Activated naive CD4-positive, alpha-beta T cell treated with anti-CD3 and anti-CD28 coated beads, Interleukin-2, amount 10 ng/mL, durations not matched to agents 7 days and 5 days (primary cell): ENCODE results near the gene AUTS2.

Experiments used
- CTCF ChIA-PET: fragments of 350-600 bp; sonication (Branson Sonifier 250); formaldehyde crosslinking; loops from one replicate; lab custom pipeline; 2021; ENCODE audit warnings: antibody characterized with exemption; lab: Charles Lee
- DNase-seq: peaks from one replicate; pipeline ENCODE4 v3.0.0-alpha.2; 2020
- H3K27ac Mint-ChIP-seq: one replicate; pipeline ENCODE4 v1.8.0; 2021; ENCODE audit warnings: mild to moderate bottlenecking, moderate library complexity, mixed read lengths
- H3K27me3 Mint-ChIP-seq: one replicate; pipeline ENCODE4 v1.8.0; 2021; ENCODE audit warnings: mild to moderate bottlenecking, mixed read lengths
- H3K36me3 Mint-ChIP-seq: one replicate; pipeline ENCODE4 v1.8.0; 2021; ENCODE audit warnings: mixed read lengths
- H3K4me1 Mint-ChIP-seq: one replicate; pipeline ENCODE4 v1.8.0; 2021; ENCODE audit warnings: mixed read lengths
- H3K4me3 Mint-ChIP-seq: one replicate; pipeline ENCODE4 v1.8.0; 2021; ENCODE audit warnings: mild to moderate bottlenecking, moderate library complexity, mixed read lengths
- H3K9me3 Mint-ChIP-seq: one replicate; pipeline ENCODE4 v1.8.0; 2021; ENCODE audit warnings: mixed read lengths

Gene AUTS2

GRCh38 chr7:69927461-69927860 is 329.2 kb downstream of the AUTS2 start:
- Mint-ChIP-seq H3K36me3 (no peaks in the 10 kb centered on the region), H3K9me3 (no peaks in the 10 kb centered on the region), H3K4me1 (no peaks in the 10 kb centered on the region), H3K27me3 (no peaks in the 10 kb centered on the region), H3K4me3 (no peak overlapping the region), H3K27ac (no peak overlapping the region)
- no peak for DNase-seq
- CTCF ChIA-PET: no interaction called here

GRCh38 chr7:69928621-69929020 is 330.3 kb downstream of the AUTS2 start:
- H3K4me3 Mint-ChIP-seq: no peak overlapping the region
- no peak overlapping the region for H3K27ac Mint-ChIP-seq
- DNase-seq: no peak
- H3K9me3 Mint-ChIP-seq: no peaks in the 10 kb centered on the region
- CTCF ChIA-PET: no interaction called here
- H3K27me3 Mint-ChIP-seq: no peaks in the 10 kb centered on the region
- H3K36me3 Mint-ChIP-seq: no peaks in the 10 kb centered on the region
- no peaks in the 10 kb centered on the region for H3K4me1 Mint-ChIP-seq

- DNase-seq: no peak
- Mint-ChIP-seq H3K36me3 (no peaks in the 10 kb centered on the region), H3K27ac (no peak overlapping the region), H3K4me1 (no peaks in the 10 kb centered on the region), H3K4me3 (no peak overlapping the region), H3K27me3 (no peaks in the 10 kb centered on the region), H3K9me3 (no peaks in the 10 kb centered on the region)
- CTCF ChIA-PET: no interaction called here
Observed at GRCh38 chr7:69929622-69930021, 331.3 kb downstream of the AUTS2 start.

- CTCF ChIA-PET: no interaction called here
Observed at GRCh38 chr7:69932034-69932628, 333.9 kb downstream of the AUTS2 start.

GRCh38 chr7:69934144-69934903 is 336.0 kb downstream of the AUTS2 start:
- H3K4me3 Mint-ChIP-seq: no peak overlapping the region
- no peaks in the 10 kb centered on the region for H3K4me1 Mint-ChIP-seq
- H3K36me3 Mint-ChIP-seq: no peaks in the 10 kb centered on the region
- CTCF ChIA-PET: no interaction called here
- no peaks in the 10 kb centered on the region for H3K27me3 Mint-ChIP-seq
- peaks cover 2% of the 10 kb centered on the region for H3K9me3 Mint-ChIP-seq
- no peak for DNase-seq
- no peak overlapping the region for H3K27ac Mint-ChIP-seq

More at GRCh38 chr7:69932034-69932628, 333.9 kb downstream of the AUTS2 start:
- no peaks in the 10 kb centered on the region for H3K4me1 Mint-ChIP-seq
- H3K4me3 Mint-ChIP-seq: no peak overlapping the region
- H3K27me3 Mint-ChIP-seq: no peaks in the 10 kb centered on the region
- H3K27ac Mint-ChIP-seq: no peak overlapping the region
- H3K9me3 Mint-ChIP-seq: peaks cover 2% of the 10 kb centered on the region
- H3K36me3 Mint-ChIP-seq: no peaks in the 10 kb centered on the region
- DNase-seq: no peak

- H3K27ac Mint-ChIP-seq: no peak overlapping the region
- H3K36me3 Mint-ChIP-seq: no peaks in the 10 kb centered on the region
- DNase-seq: no peak
- H3K9me3 Mint-ChIP-seq: peaks cover 2% of the 10 kb centered on the region
- CTCF ChIA-PET: no interaction called here
- no peaks in the 10 kb centered on the region for H3K27me3 Mint-ChIP-seq
- H3K4me1 Mint-ChIP-seq: no peaks in the 10 kb centered on the region
- no peak overlapping the region for H3K4me3 Mint-ChIP-seq
Observed at GRCh38 chr7:69935107-69935506, 336.8 kb downstream of the AUTS2 start.

GRCh38 chr7:69937097-69937496 is 338.8 kb downstream of the AUTS2 start:
- H3K27ac Mint-ChIP-seq: no peak overlapping the region
- no peak for DNase-seq
- CTCF ChIA-PET: no interaction called here
- peaks cover 2% of the 10 kb centered on the region for H3K9me3 Mint-ChIP-seq
- peaks cover 2% of the 10 kb centered on the region for H3K4me1 Mint-ChIP-seq
- no peak overlapping the region for H3K4me3 Mint-ChIP-seq
- H3K27me3 Mint-ChIP-seq: no peaks in the 10 kb centered on the region
- H3K36me3 Mint-ChIP-seq: no peaks in the 10 kb centered on the region

- H3K36me3 Mint-ChIP-seq: no peaks in the 10 kb centered on the region
- CTCF ChIA-PET: no interaction called here
- no peak overlapping the region for H3K27ac Mint-ChIP-seq
- no peak overlapping the region for H3K4me3 Mint-ChIP-seq
- peaks cover 2% of the 10 kb centered on the region for H3K4me1 Mint-ChIP-seq
- no peak for DNase-seq
- no peaks in the 10 kb centered on the region for H3K27me3 Mint-ChIP-seq
- H3K9me3 Mint-ChIP-seq: peaks cover 2% of the 10 kb centered on the region
Observed at GRCh38 chr7:69939317-69939716, 341.0 kb downstream of the AUTS2 start.

GRCh38 chr7:69941077-69941651 is 342.9 kb downstream of the AUTS2 start:
- H3K9me3 Mint-ChIP-seq: no peaks in the 10 kb centered on the region
- H3K36me3 Mint-ChIP-seq: no peaks in the 10 kb centered on the region
- no peak for DNase-seq
- CTCF ChIA-PET: no interaction called here
- H3K4me1 Mint-ChIP-seq: peaks cover 2% of the 10 kb centered on the region
- no peak overlapping the region for H3K27ac Mint-ChIP-seq
- no peaks in the 10 kb centered on the region for H3K27me3 Mint-ChIP-seq
- H3K4me3 Mint-ChIP-seq: no peak overlapping the region

- CTCF ChIA-PET: no interaction called here
- H3K4me3 Mint-ChIP-seq: no peak overlapping the region
- H3K4me1 Mint-ChIP-seq: peaks cover 2% of the 10 kb centered on the region
- no peak for DNase-seq
- no peaks in the 10 kb centered on the region for H3K27me3 Mint-ChIP-seq
- H3K36me3 Mint-ChIP-seq: no peaks in the 10 kb centered on the region
- no peaks in the 10 kb centered on the region for H3K9me3 Mint-ChIP-seq
- no peak overlapping the region for H3K27ac Mint-ChIP-seq
Observed at GRCh38 chr7:69942573-69942972, 344.3 kb downstream of the AUTS2 start.

- Mint-ChIP-seq H3K27me3 (no peaks in the 10 kb centered on the region), H3K9me3 (no peaks in the 10 kb centered on the region), H3K4me3 (no peak overlapping the region), H3K27ac (no peak overlapping the region), H3K4me1 (no peaks in the 10 kb centered on the region), H3K36me3 (no peaks in the 10 kb centered on the region)
- CTCF ChIA-PET: no interaction called here
- no peak for DNase-seq
Observed at GRCh38 chr7:69946901-69947300, 348.6 kb downstream of the AUTS2 start.

GRCh38 chr7:69947998-69948397 is 349.7 kb downstream of the AUTS2 start:
- CTCF ChIA-PET: no interaction called here
- no peaks in the 10 kb centered on the region for H3K9me3 Mint-ChIP-seq
- no peaks in the 10 kb centered on the region for H3K27me3 Mint-ChIP-seq
- H3K4me3 Mint-ChIP-seq: no peak overlapping the region
- H3K36me3 Mint-ChIP-seq: no peaks in the 10 kb centered on the region
- H3K4me1 Mint-ChIP-seq: no peaks in the 10 kb centered on the region
- DNase-seq: no peak
- H3K27ac Mint-ChIP-seq: no peak overlapping the region

GRCh38 chr7:69949122-69949521 is 350.8 kb downstream of the AUTS2 start:
- Mint-ChIP-seq H3K36me3 (no peaks in the 10 kb centered on the region), H3K4me1 (no peaks in the 10 kb centered on the region)

GRCh38 chr7:69951458-69951857 is 353.2 kb downstream of the AUTS2 start:
- DNase-seq: no peak
- Mint-ChIP-seq H3K36me3 (no peaks in the 10 kb centered on the region), H3K9me3 (no peaks in the 10 kb centered on the region), H3K4me1 (no peaks in the 10 kb centered on the region), H3K4me3 (no peak overlapping the region), H3K27ac (no peak overlapping the region), H3K27me3 (no peaks in the 10 kb centered on the region)
- CTCF ChIA-PET: no interaction called here

More at GRCh38 chr7:69949122-69949521, 350.8 kb downstream of the AUTS2 start:
- Mint-ChIP-seq H3K4me3 (no peak overlapping the region), H3K27me3 (no peaks in the 10 kb centered on the region), H3K9me3 (no peaks in the 10 kb centered on the region), H3K27ac (no peak overlapping the region)
- no peak for DNase-seq
- CTCF ChIA-PET: no interaction called here
